Upper lobe of right lung (tissue), 1 donor: ENCODE results near the gene EFCAB9. TPM values are rescaled to one million over a fixed set of nuclear protein-coding genes. Genes with fewer than 3 reads are reported as not detected.
A peak's percentile ranks its signal among the peaks of the same experiment; 100 is the strongest.

Experiments used
- ATAC-seq: fragments of 200-7000 bp; cut with Tn5 transposase; one replicate; pipeline ENCODE4 v1.9.1; 2020; ENCODE audit warnings: mild to moderate bottlenecking, moderate library complexity
- DNase-seq: peaks from one replicate; pipeline ENCODE4 v3.0.0-alpha.2; 2020
- H3K27ac ChIP-seq: fragments of 200-600 bp; one replicate; pipeline ENCODE4 v1.8.0; 2022
- H3K27me3 ChIP-seq: fragments of 200-600 bp; one replicate; pipeline ENCODE4 v1.8.0; 2022; ENCODE audit warnings: mild to moderate bottlenecking
- H3K36me3 ChIP-seq: fragments of 200-600 bp; one replicate; pipeline ENCODE4 v1.8.0; 2022
- H3K4me1 ChIP-seq: fragments of 200-600 bp; one replicate; pipeline ENCODE4 v1.8.0; 2022
- H3K4me3 ChIP-seq: fragments of 200-600 bp; one replicate; pipeline ENCODE4 v1.8.0; 2022; ENCODE audit warnings: mild to moderate bottlenecking
- H3K9me3 ChIP-seq: fragments of 200-600 bp; one replicate; pipeline ENCODE4 v1.8.0; 2022
- CTCF ChIP-seq: fragments of 200-600 bp; IDR thresholded peaks from one replicate; pipeline ENCODE4 v1.8.0; 2022; ENCODE audit warnings: antibody characterized with exemption
- intact Hi-C: fragments of 100-400 bp; cut with DNase I; formaldehyde crosslinking; loops from one replicate; pipeline ENCODE4 v1.11.0; 2022
- total RNA-seq: library from RNA; stranded (reverse); fragmentation: NEBNext Ultra II Directional; extraction: Animal tissue kit (Norgen Biotek cat#: 25700); gene quantifications from one replicate; pipeline ENCODE4 v1.2.1, GENCODE V29; 2021
- donor health status: DM: no; HTN: yes; CAD: no; lungs with severe emphysema.

Gene EFCAB9
- total RNA-seq, 1 donor from 2014 or later, result not detected

DNA sequence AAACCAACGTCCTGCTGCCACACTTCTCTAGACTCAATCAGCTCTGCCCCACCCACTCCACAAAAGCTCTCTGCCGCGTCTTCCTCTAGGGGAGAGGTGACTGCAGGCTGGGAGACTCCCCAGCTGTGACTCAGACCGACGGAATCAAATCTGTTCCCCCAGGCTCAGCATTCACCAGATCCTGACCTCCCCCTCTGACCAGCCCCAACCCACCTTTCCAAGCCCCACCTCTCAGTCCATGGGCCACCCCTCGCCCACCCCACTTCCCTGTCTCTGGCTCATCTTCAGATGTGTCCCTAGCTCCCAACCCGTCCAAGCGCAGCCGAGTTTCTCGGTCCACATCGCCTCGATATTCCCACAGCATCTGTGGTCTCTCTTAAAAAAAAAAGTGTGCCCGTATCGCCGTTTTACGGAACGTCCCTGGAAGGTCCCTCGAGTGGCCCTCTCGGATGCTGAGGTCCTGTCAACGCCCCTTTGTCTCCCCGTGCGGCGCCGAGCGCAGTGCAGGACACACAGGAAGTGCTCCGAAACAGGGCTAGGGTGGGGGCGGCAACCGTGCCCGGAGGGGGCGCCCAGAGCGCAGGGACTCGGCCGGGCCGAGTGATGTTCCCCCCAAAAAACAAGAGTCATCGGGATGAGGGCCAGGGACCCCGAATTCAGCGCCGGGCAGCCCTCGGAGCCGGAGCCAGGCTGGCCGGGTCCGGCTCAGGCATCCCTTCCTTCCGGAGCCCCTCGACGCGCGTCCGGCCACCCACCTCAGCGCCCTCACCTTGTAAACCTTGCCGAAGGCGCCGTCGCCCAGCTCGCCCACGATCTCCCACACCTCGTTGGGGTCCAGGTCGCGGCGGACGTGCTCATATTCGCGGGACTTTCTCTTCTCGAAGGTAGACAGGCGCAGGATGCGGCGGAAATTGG is 6.6 kb upstream of the EFCAB9 start:
- no peak for TF ChIP-seq CTCF
- peak overlapping the region; percentile 95 for H3K4me3 ChIP-seq
- peak overlapping the region; percentile 82 for H3K27ac ChIP-seq
- intact Hi-C loops, result no loop called here
- ATAC-seq, result peak; percentile 47
- H3K4me1 ChIP-seq, result peaks cover 31% of the 10 kb centered on the region
- peak; percentile 84 for DNase-seq
- no peaks in the 10 kb centered on the region for H3K27me3 ChIP-seq
- H3K9me3 ChIP-seq, result no peaks in the 10 kb centered on the region
- no peaks in the 10 kb centered on the region for H3K36me3 ChIP-seq

DNA sequence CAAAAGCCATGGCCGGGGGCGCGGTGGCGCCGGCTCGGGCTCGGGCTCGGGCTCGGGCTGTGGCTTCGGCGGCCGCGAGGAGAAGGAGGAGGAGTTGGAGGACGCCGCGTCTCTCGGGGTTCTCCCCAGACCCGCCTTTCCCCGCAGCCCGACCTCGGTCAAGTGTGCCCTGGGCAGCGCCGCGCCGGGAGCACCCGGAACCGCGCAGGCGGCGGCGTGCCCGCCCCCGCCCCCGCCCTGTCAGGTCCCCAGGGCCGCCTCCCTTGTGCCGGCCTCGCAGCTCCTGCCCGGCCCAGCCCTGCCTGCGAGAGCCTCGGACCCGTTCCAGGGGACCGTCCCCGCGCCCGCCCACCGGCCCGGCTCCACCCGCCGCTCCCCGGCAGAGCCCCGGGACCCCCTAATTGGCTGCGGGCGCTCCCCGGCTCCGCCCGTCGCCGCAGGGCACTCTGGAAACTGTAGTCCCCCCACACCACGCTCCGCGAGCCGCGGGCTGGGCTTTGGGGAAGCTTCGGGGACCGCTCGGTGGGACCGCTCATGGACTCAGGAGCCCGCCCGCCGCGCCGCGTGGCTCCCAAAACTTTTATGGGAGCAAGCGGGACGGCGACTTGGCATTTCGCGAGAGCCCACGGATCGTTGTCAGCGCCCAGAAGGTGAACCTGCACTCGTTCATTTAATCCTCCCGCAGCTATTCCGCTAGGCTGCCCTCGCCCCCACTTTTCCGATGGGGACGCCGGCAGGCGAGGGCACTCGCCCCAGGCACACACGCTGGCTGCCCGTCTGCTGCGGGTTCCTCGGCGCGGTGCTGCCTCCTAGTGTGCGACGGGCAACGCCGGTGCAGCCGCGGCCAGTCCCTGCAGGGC is 5.7 kb upstream of the EFCAB9 start, which contains the start of gene STK10:
STK10 (minus strand) TSS at position 192 of the 860 bp plus-strand sequence; CDS start at position 10, 182 bp downstream.
- H3K4me1 ChIP-seq, result peaks cover 31% of the 10 kb centered on the region

GRCh38 chr5:172188893-172189692 is 4.9 kb upstream of the EFCAB9 start:
- no peak for ATAC-seq
- H3K9me3 ChIP-seq, result no peaks in the 10 kb centered on the region
- intact Hi-C loops, result no loop called here

More for the DNA sequence above, 5.7 kb upstream of the EFCAB9 start, which contains the start of gene STK10:
- H3K27me3 ChIP-seq, result no peaks in the 10 kb centered on the region
- ATAC-seq, result peak; percentile 94
- no peaks in the 10 kb centered on the region for H3K9me3 ChIP-seq
- DNase-seq, result peak; percentile 97
- peak; percentile 87 for TF ChIP-seq CTCF
- H3K27ac ChIP-seq, result peak within 1 kb of the TSS; percentile 82
- intact Hi-C loops, result no loop called here
- H3K36me3 ChIP-seq, result no peaks in the 10 kb centered on the region
- peak within 1 kb of the TSS; percentile 95 for H3K4me3 ChIP-seq

DNA sequence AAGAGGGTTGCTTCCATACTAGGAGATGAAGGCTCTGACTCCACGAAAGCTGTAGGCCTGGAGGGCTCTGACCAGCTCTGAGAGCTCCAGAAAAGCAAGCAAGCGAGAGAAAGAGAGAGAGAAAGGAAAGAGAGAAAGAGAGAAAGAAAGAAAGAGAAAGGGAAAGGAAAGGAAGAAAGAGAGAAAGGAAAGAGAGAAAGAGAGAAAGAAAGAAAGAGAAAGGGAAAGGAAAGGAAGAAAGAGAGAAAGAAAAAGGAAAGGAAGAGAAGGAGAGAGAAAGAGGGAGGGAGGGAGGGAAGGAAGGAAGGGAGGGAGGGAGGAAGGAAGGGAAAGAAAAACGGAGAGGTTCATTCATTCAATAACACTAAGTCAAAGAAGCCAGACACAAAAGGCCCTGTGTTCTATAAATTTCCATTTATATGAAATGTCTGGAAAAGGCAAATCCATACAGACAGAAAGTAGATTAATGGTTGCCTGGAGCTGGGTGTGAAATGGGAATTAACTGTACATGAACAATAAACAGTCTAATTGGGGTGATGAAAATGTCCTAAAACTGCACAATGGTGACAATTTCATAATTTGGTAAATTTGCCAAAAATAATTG is 4.2 kb upstream of the EFCAB9 start:
- H3K9me3 ChIP-seq, result no peaks in the 10 kb centered on the region
- no peaks in the 10 kb centered on the region for H3K36me3 ChIP-seq
- intact Hi-C loops, result loop anchor here (5.0 kb wide), 1 partner anchor 82 kb away; no protein-coding TSS in a partner anchor
- no peak overlapping the region for H3K27ac ChIP-seq
- TF ChIP-seq CTCF, result no peak
- ATAC-seq, result no peak
- no peak overlapping the region for H3K4me3 ChIP-seq
- H3K4me1 ChIP-seq, result peaks cover 20% of the 10 kb centered on the region
- DNase-seq, result no peak
- no peaks in the 10 kb centered on the region for H3K27me3 ChIP-seq

More at GRCh38 chr5:172188893-172189692, 4.9 kb upstream of the EFCAB9 start:
- no peaks in the 10 kb centered on the region for H3K36me3 ChIP-seq
- TF ChIP-seq CTCF, result no peak
- H3K4me3 ChIP-seq, result peak overlapping the region; percentile 95
- peaks cover 26% of the 10 kb centered on the region for H3K4me1 ChIP-seq
- H3K27ac ChIP-seq, result peak overlapping the region; percentile 82
- H3K27me3 ChIP-seq, result no peaks in the 10 kb centered on the region
- DNase-seq, result no peak
